ENCODE measurements around the gene SLC32A1. TPM values are rescaled to one million over a fixed set of nuclear protein-coding genes. Genes with fewer than 3 reads are reported as not detected.

The SLC32A1 gene
- total RNA-seq, 4 donors from 2014 or later: not detected

GRCh38 chr20:38700926-38701325 is 23.4 kb upstream of the SLC32A1 start:
- WGBS, 2 donors: 82 to 89% methylated on average over 3 of the region's 3 CpGs
- H3K4me3 ChIP-seq (ENCODE audit: low read depth, poor library complexity, severe bottlenecking): no peak overlapping the region
- peak in 1 of 2 donors; percentile 54 for DNase-seq (ENCODE audit: low spot score in 2 of 2)
- TF ChIP-seq POLR2A (IDR thresholded peaks at IDR 0.05): no peak
- TF ChIP-seq CTCF (IDR thresholded peaks at IDR 0.05): no peak
- intact Hi-C loops (cut with DNase I; ENCODE audit: low total_unique reads): no loop called here

DNA sequence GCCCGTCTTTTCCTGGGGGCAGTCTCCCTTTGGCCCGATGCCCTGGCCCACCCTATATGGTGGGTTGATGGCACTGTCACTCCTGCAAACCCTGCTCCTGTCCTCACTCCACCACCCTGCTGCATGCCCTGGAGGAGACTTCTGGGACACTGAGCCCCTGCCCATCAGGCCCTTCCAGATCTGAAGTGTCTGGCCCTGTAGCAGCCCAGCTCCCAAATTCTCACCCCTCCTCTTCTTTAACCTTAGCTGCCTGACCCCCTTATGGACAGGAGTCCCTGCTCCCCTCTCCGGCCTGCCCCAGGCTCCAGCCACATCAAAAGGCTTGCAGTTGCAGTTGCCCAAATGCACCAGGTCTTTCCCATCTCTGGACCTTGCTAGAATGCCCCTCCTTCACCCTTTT is 20.8 kb upstream of the SLC32A1 start:
- DNase-seq (ENCODE audit: low spot score in 2 of 2): peak in 1 of 2 donors; percentile 53
- no peak for TF ChIP-seq POLR2A (IDR thresholded peaks at IDR 0.05)
- TF ChIP-seq CTCF (IDR thresholded peaks at IDR 0.05): no peak
- intact Hi-C loops (cut with DNase I; ENCODE audit: low total_unique reads): no loop called here
- no peak overlapping the region for H3K4me3 ChIP-seq (ENCODE audit: low read depth, poor library complexity, severe bottlenecking)
- 62 to 79% methylated on average over 3 of the region's 3 CpGs for WGBS, 2 donors

DNA sequence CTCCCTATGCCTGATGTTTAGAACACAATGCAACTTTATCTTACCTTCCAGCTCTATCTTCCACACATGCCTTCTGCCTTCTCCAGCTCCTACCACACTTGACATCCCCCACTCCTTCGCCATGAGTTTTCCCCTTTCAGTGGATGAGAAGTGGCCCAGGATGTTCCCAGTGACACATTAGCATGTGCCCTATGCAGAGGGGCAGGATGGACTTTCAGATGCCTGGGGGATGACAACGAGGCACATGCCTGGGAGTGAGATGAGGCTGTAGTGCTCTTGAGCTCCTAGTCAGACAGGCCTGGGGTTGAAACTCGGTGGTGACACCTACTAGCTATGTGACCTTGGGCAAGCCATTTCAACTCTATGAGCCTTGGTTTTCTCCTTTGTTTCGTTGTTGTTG is 20.1 kb upstream of the SLC32A1 start:
- peak in 1 of 2 donors; percentile 53 for DNase-seq (ENCODE audit: low spot score in 2 of 2)
- TF ChIP-seq POLR2A (IDR thresholded peaks at IDR 0.05): no peak
- no peak for TF ChIP-seq CTCF (IDR thresholded peaks at IDR 0.05)
- intact Hi-C loops (cut with DNase I; ENCODE audit: low total_unique reads): no loop called here
- 52 to 58% methylated on average over 4 of the region's 4 CpGs for WGBS, 2 donors
- H3K4me3 ChIP-seq (ENCODE audit: low read depth, poor library complexity, severe bottlenecking): no peak overlapping the region

GRCh38 chr20:38706509-38706908 is 17.8 kb upstream of the SLC32A1 start:
- 4 to 26% methylated on average over 6 to 7 of the region's 7 CpGs for WGBS, 2 donors
- no peak overlapping the region for H3K4me3 ChIP-seq (ENCODE audit: low read depth, poor library complexity, severe bottlenecking)
- DNase-seq (ENCODE audit: low spot score in 2 of 2): no peak
- intact Hi-C loops (cut with DNase I; ENCODE audit: low total_unique reads): no loop called here
- no peak for TF ChIP-seq POLR2A (IDR thresholded peaks at IDR 0.05)
- TF ChIP-seq CTCF (IDR thresholded peaks at IDR 0.05): no peak

GRCh38 chr20:38714308-38714707 is 10.0 kb upstream of the SLC32A1 start:
- DNase-seq (ENCODE audit: low spot score in 2 of 2): no peak
- TF ChIP-seq POLR2A (IDR thresholded peaks at IDR 0.05): no peak
- no peak for TF ChIP-seq CTCF (IDR thresholded peaks at IDR 0.05)
- intact Hi-C loops (cut with DNase I; ENCODE audit: low total_unique reads): no loop called here
- H3K4me3 ChIP-seq (ENCODE audit: low read depth, poor library complexity, severe bottlenecking): no peak overlapping the region
- WGBS, 2 donors: 20% methylated on average over 6 of the region's 6 CpGs

DNA sequence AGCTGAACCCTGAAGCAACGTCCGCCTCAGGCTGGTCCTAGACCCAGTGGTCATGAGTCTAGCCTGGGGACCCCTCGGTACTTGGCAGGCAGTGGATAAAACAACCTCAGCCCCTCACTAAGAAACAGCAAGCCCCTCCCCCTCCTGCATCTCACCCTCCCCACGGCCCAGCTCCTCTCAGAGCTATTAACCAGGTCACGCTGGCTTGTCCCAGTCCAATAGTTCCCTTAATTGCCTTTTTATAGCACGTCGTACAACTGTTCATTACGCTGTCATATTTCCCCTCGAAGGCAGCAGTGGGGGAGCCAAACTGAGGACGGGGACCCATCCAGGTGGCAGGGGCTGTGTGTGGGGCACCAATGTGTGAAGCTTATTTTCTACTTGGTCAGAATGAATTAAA is 8.6 kb upstream of the SLC32A1 start:
- 19% methylated on average over 10 of the region's 10 CpGs for WGBS, 2 donors
- TF ChIP-seq POLR2A (IDR thresholded peaks at IDR 0.05) (no peak), CTCF (IDR thresholded peaks at IDR 0.05) (no peak)
- intact Hi-C loops (cut with DNase I; ENCODE audit: low total_unique reads): no loop called here
- no peak overlapping the region for H3K4me3 ChIP-seq (ENCODE audit: low read depth, poor library complexity, severe bottlenecking)
- DNase-seq (ENCODE audit: low spot score in 2 of 2): no peak
